Measurements from ENCODE around the gene IFI6. TPM values are rescaled to one million over a fixed set of nuclear protein-coding genes. Genes with fewer than 3 reads are reported as not detected.

The IFI6 gene
- total and polyA plus RNA-seq, 2 of the 13 experiments (the other 11 are each of a cell fraction or from before 2014, with no cell fraction given) = 12.9 to 13.2 TPM

DNA sequence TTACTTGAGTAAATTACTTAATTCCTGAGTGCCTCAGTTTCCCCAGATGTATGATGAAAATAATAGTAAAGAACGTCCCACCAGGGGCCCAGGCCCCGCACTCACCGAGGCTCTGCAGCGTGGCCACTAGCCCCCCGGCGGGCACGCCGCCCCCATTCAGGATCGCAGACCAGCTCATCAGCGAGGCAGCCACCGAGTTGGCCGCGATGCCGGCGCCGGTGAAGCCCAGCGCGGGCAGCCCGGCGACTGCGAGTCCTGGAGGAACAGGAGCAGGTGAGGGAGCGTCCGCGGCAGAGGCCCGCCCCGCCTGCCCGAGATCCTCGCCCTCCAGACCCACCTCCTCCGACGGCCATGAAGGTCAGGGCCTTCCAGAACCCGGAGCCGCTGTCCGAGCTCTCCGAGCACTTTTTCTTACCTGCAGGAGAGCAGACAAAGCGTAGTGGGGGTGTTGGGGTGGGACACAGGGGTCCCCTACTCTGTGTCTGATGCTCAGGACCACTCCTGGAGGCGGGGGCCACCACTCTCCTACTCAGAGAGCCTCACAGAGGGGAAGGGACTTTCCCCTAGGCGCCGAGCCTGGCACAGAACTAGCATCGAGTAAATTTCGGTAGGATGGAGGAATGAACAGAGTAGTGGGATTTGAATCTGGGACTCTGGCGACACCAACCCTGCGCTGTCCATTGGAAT is 3.7 kb downstream of the IFI6 start (continued):
- TF ChIP-seq EP300 (IDR thresholded peaks at IDR 0.05; ENCODE audit: low read depth in 2 of 2, low read length in 2 of 2) = no peak
- TF ChIP-seq EP300 (CRISPR knock-in tag; IDR thresholded peaks at IDR 0.05; ENCODE audit: borderline replicate concordance) = no peak
- no peak for TF ChIP-seq ZNF34 (CRISPR knock-in tag; IDR thresholded peaks at IDR 0.05; ENCODE audit: borderline replicate concordance)
- TF ChIP-seq, protein P1, sequence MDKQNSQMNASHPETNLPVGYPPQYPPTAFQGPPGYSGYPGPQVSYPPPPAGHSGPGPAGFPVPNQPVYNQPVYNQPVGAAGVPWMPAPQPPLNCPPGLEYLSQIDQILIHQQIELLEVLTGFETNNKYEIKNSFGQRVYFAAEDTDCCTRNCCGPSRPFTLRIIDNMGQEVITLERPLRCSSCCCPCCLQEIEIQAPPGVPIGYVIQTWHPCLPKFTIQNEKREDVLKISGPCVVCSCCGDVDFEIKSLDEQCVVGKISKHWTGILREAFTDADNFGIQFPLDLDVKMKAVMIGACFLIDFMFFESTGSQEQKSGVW (CRISPR knock-in tag; IDR thresholded peaks at IDR 0.05; ENCODE audit: borderline replicate concordance) = no peak

DNA sequence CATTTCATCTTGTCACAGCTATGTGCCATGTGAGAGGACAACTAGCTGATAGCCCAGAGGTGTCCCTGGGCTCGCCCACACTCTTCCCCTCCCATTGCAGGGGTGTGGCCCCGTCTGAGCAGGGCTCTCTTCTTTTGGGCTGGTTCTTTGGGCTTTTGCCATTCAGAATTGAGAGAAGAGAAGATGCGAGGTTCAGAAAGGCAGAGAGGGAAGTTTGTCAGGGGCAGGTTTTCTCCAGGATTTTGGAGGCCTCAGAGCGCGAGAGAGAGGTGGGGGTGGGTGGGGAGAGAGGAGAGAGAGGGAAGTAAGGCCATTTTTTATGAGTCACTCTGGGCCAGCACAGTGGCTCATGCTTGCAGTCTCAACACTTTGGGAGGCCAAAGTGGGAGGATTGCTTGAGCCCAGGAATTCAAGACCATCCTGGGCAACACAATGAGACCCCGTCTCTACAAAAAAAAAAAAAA is 5.2 kb downstream of the IFI6 start:
- BruUV-seq (replicated peaks) = no TSS peak
- POLR2A ChIA-PET = no interaction called here
- Histone ChIP-seq H3K27me3 (ENCODE audit: control insufficient read depth in 1 of 2, insufficient read depth in 2 of 2, low read length in 2 of 2) (no peaks in the 10 kb centered on the region), H3K27ac (ENCODE audit: extremely low read length, insufficient read depth, low read length) (no peak overlapping the region), H3K4me1 (ENCODE audit: insufficient read depth, low read length) (peaks cover 36% of the 10 kb centered on the region), H2AFZ (ENCODE audit: low read length) (no peak overlapping the region), H3K36me3 (replicated peaks in 1 of 2; ENCODE audit: control insufficient read depth in 1 of 2, insufficient read depth in 2 of 2, low read length in 2 of 2) (no peaks in the 10 kb centered on the region), H4K20me1 (ENCODE audit: insufficient read depth, low read length) (no peaks in the 10 kb centered on the region), H3K9me3 (ENCODE audit: low read length) (no peaks in the 10 kb centered on the region), H3K4me3 (replicated peaks in 1 of 3; ENCODE audit: insufficient read depth in 1 of 3, low read depth in 2 of 3, low read length in 3 of 3) (no peak overlapping the region), H3K4me2 (ENCODE audit: low read depth, low read length) (no peak overlapping the region), H3K79me2 (ENCODE audit: insufficient read depth, low read length) (no peaks in the 10 kb centered on the region), H3K9ac (ENCODE audit: insufficient read depth, low read depth, low read length) (no peak overlapping the region)
- TF ChIP-seq ZNF138 (CRISPR knock-in tag; IDR thresholded peaks at IDR 0.05; ENCODE audit: low read depth) (no peak), ZFP1 (CRISPR knock-in tag; IDR thresholded peaks at IDR 0.05) (no peak), FOSL1 (CRISPR knock-in tag; IDR thresholded peaks at IDR 0.05; ENCODE audit: borderline replicate concordance) (no peak), ZNF598 (CRISPR knock-in tag; IDR thresholded peaks at IDR 0.05; ENCODE audit: borderline replicate concordance) (no peak), CHCHD3 (CRISPR knock-in tag; IDR thresholded peaks at IDR 0.05) (no peak), RBM22 (optimal IDR thresholded peaks at IDR 0.05; ENCODE audit: low read length) (no peak), KAT2B (IDR thresholded peaks at IDR 0.05; ENCODE audit: borderline replicate concordance, low read depth, low read length) (no peak), KMT2A (CRISPR knock-in tag; IDR thresholded peaks at IDR 0.05) (no peak), HNRNPUL1 (IDR thresholded peaks at IDR 0.05; ENCODE audit: low read depth, low read length) (no peak)
- TF ChIP-seq, protein P2, sequence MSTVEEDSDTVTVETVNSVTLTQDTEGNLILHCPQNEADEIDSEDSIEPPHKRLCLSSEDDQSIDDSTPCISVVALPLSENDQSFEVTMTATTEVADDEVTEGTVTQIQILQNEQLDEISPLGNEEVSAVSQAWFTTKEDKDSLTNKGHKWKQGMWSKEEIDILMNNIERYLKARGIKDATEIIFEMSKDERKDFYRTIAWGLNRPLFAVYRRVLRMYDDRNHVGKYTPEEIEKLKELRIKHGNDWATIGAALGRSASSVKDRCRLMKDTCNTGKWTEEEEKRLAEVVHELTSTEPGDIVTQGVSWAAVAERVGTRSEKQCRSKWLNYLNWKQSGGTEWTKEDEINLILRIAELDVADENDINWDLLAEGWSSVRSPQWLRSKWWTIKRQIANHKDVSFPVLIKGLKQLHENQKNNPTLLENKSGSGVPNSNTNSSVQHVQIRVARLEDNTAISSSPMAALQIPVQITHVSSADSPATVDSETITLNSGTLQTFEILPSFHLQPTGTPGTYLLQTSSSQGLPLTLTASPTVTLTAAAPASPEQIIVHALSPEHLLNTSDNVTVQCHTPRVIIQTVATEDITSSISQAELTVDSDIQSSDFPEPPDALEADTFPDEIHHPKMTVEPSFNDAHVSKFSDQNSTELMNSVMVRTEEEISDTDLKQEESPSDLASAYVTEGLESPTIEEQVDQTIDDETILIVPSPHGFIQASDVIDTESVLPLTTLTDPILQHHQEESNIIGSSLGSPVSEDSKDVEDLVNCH (CRISPR knock-in tag; IDR thresholded peaks at IDR 0.05) = no peak
- intact Hi-C loops (cut with micrococcal nuclease; ENCODE audit: unreplicated experiment) = loop anchor here (10.0 kb wide), 1 partner anchor 272 kb away; the partner anchor contains the start of gene GPR3
- FAIRE-seq (no peak), DNase-seq (ENCODE audit: low spot score) (no peak), ATAC-seq (no peak)
- in situ Hi-C loops (cut with HindIII; ENCODE audit: extremely low pct_ligation_motif_present, low pct_unique_long_range_greater_than_20kb) = loop anchor here (5.0 kb wide), 1 partner anchor 55 kb away; no protein-coding TSS in a partner anchor
- CTCF ChIA-PET (ENCODE audit: low intra/inter-chr PET ratio, low total read pairs) = no interaction called here
- 48% methylated on average over 5 of the region's 6 CpGs for WGBS (ENCODE audit: low lambda C conversion rate)
